Gastrocnemius medialis (tissue), 4 donors: Measurements from ENCODE around the gene SPRED2.

ENCODE experiments used
- CTCF ChIP-seq, 5 experiments: fragments of 450-650 bp in 3 of 5; fragments of 200-600 bp in 2 of 5; sonication (generic) in 2 of 5; IDR thresholded peaks in 4 of 5; conservative IDR thresholded peaks in 1 of 5; 1 replicate in 4 of 5; 2 replicates in 1 of 5; pipeline ENCODE4 v1.5.1; 2016 to 2019; ENCODE audit warnings: antibody characterized with exemption in 5 of 5, mild to moderate bottlenecking in 3 of 5, moderate library complexity in 3 of 5
- POLR2A ChIP-seq, 2 donors: fragments of 450-650 bp; IDR thresholded peaks; one replicate each; pipeline ENCODE4 v1.6.1; 2017; ENCODE audit warnings: antibody characterized with exemption in 2 of 2, mild to moderate bottlenecking in 2 of 2, moderate library complexity in 2 of 2

- TF ChIP-seq CTCF (IDR thresholded peaks at IDR 0.05 in 4 of 5, conservative IDR thresholded peaks at IDR 0.05 in 1 of 5) (no peak), POLR2A (IDR thresholded peaks at IDR 0.05) (no peak)
Measured at GRCh38 chr2:65265671-65266045, 166.7 kb downstream of the SPRED2 start.
